NOMO-1 (cell line): Measurements from ENCODE around the gene ZNF777.
"Not testable (repeated sequence)": the region's sequence is repeated elsewhere in the genome, so short reads cannot be mapped to it uniquely, and the experiment has no call there.

ENCODE experiments used
- DNase-seq, 2 experiments: peaks; one replicate each; lab custom pipeline; 2025; ENCODE audit not compliant: unreplicated experiment in 2 of 2; lab: John Stamatoyannopoulos, UW

Gene ZNF777

GRCh38 chr7:149455175-149455950 lies 5.5 kb downstream of the ZNF777 start:
- DNase-seq = no peak

DNA sequence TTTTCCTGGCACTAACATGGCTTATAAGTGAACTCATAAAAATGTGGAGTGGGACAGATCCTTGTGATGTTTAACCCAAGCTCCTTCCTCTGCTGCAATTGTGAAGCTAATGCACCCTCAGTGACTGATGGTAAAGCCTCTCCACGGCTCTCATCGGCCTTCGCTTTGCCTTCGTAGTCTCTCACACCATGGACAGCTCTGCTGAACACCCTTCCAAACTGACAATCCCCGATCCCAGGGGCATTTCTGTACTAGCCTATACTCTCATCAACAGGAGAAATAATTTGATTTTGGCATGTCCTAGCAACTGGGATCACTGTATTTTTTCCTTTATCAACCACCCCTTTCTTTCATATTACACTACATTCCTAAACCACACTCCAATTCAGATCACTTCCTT lies 6.1 kb downstream of the ZNF777 start:
- no peak for DNase-seq

- no peak for DNase-seq
These were observed 6.9 kb downstream of the ZNF777 start for GRCh38 chr7:149454006-149454405.

- no peak for DNase-seq
These were observed 10.0 kb downstream of the ZNF777 start for GRCh38 chr7:149450821-149451220.

- no peak for DNase-seq
These were observed 11.0 kb downstream of the ZNF777 start for GRCh38 chr7:149449897-149450296.

DNA sequence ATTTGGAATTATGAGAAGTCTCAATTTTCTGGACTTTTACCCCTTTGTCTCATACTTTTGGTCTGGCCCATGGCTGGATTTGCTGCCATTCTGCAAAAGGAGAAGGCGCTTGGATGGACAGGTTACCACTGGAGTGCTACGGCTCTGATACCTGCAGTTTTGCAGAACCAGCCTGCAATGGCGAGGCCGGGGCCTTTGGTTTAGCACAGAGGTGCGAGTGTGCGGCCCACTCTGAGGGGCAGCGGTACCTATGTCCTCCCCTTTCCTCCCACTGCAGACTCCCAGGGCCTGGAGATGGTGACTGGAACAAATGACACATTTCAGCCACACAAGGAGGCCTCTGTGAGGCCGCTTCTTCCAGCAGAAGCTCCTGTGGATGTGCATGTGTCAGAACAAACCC lies 11.9 kb downstream of the ZNF777 start:
- DNase-seq = no peak

DNA sequence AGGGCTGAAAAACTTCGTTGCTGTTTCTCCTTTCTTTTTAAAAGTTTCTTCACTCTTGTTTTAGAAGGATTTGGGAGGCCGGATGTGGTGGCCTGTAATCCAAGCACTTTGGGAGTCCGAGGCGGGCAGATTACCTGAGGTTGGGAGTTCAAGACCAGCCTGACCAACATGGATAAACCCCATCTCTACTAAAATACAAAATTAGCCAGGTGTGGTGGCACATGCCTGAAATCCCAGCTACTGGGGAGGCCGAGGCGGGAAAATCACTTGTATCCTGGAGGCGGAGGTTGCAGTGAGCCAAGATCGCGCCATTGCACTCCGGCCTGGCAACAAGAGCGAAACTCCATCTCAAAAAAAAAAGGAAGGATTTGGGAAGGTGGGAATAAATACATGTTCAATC lies 14.8 kb downstream of the ZNF777 start:
- DNase-seq = not testable (repeated sequence)

- peak in 1 of 2 experiments; percentile 0 for DNase-seq
These were observed 16.6 kb downstream of the ZNF777 start for GRCh38 chr7:149444287-149444686.

DNA sequence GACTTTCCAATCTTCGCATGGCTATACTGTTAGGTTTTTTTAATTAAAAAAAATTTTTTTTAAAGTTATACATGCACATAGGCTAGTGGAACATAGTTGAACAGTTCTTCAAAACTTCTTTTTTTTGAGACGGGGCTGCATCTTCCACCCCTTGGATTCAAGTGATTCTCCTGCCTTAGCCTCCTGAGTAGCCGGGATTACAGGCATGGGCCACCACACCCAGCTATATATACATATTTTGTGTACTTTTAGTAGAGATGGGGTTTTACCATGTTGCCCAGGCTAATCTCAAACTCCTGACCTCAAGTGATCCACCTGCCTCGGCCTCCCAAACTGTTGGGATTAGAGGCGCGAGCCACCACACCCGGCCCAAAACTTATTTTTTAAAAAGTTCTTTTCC lies 17.3 kb downstream of the ZNF777 start:
- no peak for DNase-seq

- no peak for DNase-seq
These were observed 17.9 kb downstream of the ZNF777 start for GRCh38 chr7:149442924-149443323.

- no peak for DNase-seq
These were observed 20.6 kb downstream of the ZNF777 start for GRCh38 chr7:149440222-149440621.

GRCh38 chr7:149436358-149436757 lies 24.5 kb downstream of the ZNF777 start:
- DNase-seq = no peak

DNA sequence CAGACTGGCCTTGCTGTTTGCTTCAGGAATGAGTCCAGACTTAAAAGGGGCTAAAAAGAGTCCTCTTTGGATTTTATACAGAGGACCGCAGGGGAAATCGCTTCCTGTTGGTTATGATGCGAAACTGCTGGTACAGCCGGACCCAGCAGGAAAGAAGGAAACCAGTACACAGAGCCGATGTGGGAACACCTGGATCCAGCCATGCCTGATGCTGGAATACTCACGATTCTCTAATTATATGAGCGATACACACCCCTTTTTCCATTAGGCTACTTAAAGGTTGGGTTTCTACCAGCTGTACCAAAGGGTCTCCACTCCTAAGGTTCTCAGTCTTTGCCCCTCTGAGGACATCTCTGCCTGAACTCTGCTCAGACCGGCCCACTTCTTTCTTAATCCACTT lies 27.7 kb downstream of the ZNF777 start:
- DNase-seq = no peak

DNA sequence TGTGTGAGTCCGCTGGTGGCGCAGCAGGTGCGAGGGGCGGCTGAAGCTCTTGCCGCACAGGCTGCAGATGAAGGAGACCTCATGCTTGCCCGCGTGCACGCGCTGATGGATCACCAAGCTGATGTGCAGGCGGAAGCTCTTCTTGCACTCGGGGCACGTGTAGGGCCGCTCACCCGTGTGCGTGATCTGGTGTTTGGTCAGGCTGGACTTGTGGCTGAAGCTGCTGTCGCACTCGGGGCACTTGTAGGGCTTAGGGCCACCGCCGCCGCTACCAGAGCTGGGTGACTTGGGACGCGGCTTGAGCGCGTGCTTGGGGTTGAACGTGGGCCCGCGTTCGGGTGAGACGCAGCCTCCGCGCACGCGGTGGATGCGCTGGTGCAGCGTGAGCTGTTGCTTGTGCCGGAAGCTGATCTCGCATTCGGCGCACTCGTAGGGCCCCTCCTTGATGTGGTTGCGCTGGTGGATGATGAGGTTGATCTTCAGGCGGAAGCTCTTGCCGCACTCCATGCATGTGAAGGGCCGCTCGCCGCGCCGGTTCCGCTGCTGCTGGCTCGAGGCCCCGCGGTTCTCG lies 28.7 kb downstream of the ZNF777 start:
- no peak for DNase-seq

DNA sequence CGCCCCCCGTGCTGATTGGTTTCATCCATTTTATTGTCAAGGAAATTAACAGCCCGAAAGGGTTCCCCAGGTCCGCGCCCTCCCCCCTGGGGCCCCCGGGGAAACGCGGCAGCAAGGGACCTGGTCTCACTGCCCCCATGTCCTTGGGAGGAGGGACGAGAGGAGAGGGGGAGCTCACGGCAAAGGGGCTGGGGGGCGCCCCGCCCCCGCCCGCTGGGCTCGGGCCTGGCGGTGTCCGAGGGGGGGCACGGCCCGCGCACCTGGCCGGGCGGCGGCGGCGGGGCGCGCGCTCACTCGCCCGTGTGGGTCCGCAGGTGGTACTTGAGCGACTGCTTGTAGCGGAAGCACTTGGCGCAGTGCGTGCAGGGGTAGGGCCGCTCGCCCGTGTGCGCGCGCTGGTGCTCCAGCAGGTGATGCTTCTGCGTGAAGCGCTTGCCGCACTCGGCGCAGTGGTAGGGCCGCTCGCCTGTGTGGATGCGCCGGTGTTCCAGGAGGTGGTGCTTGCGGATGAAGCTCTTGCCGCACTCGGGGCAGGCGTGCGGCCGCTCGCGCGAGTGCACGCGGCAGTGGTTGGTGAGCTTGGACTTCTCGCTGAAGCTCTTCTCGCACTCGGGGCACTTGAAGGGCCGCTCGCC lies 29.3 kb downstream of the ZNF777 start:
- no peak for DNase-seq

DNA sequence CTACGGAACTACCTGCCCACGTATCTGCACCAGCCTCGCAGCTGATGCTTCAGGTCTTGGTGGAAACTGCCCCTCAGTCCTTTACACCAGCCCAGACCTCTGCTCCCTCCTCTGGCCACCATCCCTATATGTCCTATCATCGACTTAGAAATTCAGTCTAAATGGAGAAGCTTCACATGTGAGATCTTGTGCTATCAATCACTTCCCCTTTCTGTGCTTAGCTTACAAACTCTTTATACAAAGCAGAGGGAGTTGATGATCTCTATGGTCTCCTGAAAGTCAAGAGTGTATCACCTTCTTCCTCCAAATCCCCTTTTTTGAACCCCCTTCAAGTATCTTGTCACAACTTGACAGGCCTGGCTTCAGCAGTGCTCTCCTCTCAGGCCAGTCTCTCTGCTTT lies 30.7 kb downstream of the ZNF777 start:
- no peak for DNase-seq

GRCh38 chr7:149427893-149428292 lies 33.0 kb downstream of the ZNF777 start:
- no peak for DNase-seq

DNA sequence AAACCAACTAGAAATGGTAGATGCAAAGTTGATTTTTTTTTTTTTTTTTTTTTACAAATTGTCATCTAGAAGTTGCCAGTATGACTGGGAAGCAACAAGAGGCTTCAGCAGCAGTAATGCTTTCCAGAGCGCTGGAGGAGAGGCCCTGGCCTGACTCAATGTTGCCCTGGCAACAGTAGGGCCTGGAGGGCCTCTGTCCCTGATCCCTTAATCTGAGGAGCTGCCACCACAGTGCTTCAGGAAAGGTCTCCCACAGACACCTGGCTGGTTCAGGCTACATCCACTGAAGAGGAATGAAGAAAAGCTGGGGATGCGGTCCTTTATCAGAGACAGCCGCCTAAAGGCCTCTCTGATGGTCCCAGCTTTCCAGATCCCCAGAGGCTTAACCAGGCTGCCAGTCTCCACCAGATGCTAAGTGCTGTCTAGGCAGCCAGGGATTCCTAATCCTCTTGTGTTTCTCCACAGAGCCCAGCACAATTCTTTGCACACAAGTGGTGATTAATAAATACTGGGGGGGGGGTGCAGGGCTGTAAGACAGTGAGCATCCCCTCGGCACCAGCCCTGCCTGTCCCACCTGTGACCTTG lies 33.7 kb downstream of the ZNF777 start:
- DNase-seq = no peak

DNA sequence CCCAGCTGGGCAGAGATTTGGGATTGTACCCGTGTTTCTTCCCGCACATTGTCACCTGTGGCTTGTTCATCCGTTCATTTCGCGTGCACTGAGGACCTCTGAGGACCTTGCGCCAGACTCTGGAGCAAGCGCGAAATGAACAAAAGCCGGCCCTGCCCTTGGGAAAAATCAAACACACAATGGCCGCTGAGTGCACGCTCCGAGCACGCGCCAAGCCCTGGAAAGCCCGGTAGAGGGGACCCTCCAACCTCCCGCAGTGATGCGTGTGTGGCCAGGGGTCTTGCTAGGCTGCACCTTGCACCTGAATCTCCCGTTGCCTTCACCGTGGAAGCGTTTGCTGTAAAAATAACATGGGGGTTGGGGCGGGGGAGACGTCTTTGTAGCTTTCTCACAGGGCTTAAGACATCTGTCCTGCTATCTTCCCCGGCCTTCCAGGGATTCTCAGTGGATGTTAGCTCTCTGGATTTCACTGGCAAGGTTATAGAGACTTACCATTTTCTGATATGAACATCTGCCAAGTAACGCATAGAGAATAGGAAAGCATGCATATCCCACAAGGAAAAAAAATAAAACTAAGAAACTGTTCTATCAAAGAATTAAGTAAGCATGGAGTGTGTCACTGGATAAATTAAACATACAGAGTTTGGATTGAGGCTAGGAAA lies 37.3 kb downstream of the ZNF777 start:
- no peak for DNase-seq

- no peak for DNase-seq
These were observed 38.0 kb downstream of the ZNF777 start for GRCh38 chr7:149422914-149423301.
